Body of pancreas (tissue), 4 donors: ENCODE results near the gene ZNF236. TPM values are rescaled to one million over a fixed set of nuclear protein-coding genes. Genes with fewer than 3 reads are reported as not detected.

Source experiments
- ATAC-seq: fragments of 150-250 bp; one replicate; pipeline ENCODE4 v1.9.1; 2016
- DNase-seq, 4 donors: peaks; one replicate each; pipeline ENCODE4 v3.0.0-alpha.2; 2019
- H3K27ac ChIP-seq, 4 donors: fragments of 200-600 bp; sonication (generic); 1 replicate in 3 of 4; 2 replicates in 1 of 4; pipeline versions ENCODE4 v1.5.1 to v1.6.1; 2016 to 2019; ENCODE audit warnings: mild to moderate bottlenecking in 1 of 4, mixed read lengths in 1 of 4, moderate library complexity in 1 of 4
- H3K27me3 ChIP-seq, 2 donors: fragments of 200-600 bp; sonication (generic); one replicate each; pipeline ENCODE4 v1.6.0; 2016; ENCODE audit warnings: mild to moderate bottlenecking in 1 of 2
- H3K36me3 ChIP-seq, 2 donors: fragments of 200-600 bp; sonication (generic); replicated peaks in 1 of 2; 2 replicates each; pipeline ENCODE4 v1.5.1; 2016; ENCODE audit warnings: low read depth in 2 of 2; ENCODE audit not compliant: insufficient read depth in 1 of 2
- H3K4me1 ChIP-seq: fragments of 200-600 bp; sonication (generic); one replicate; pipeline ENCODE4 v1.6.0; 2016
- H3K4me3 ChIP-seq, 2 donors: fragments of 200-600 bp; sonication (generic); 1 replicate in 1 of 2; 2 replicates in 1 of 2; pipeline ENCODE4 v1.5.1; 2016 to 2019
- H3K9me3 ChIP-seq, 3 donors: fragments of 200-600 bp; sonication (generic); 1 replicate in 2 of 3; 2 replicates in 1 of 3; pipeline ENCODE4 v1.5.1; 2016
- CTCF ChIP-seq, 7 experiments: fragments of 450-650 bp in 4 of 7; fragments of 200-600 bp in 3 of 7; sonication (generic) in 3 of 7; IDR thresholded peaks; one replicate each; pipeline ENCODE4 v1.5.1; 2016 to 2019; ENCODE audit warnings: antibody characterized with exemption in 7 of 7
- POLR2A ChIP-seq, 3 donors: fragments of 450-650 bp; IDR thresholded peaks; one replicate each; pipeline ENCODE4 v1.6.1; 2016; ENCODE audit warnings: antibody characterized with exemption in 3 of 3, mild to moderate bottlenecking in 2 of 3
- WGBS, 2 donors: methylation state at CpG; one replicate each; pipeline ENCODE4 v1.1.5; 2017; 5-methylcytosine and 5-hydroxymethylcytosine counted together
- intact Hi-C: fragments of 100-400 bp; cut with DNase I; formaldehyde crosslinking; loops from one replicate; pipeline ENCODE4 v1.15.1; 2023
- total RNA-seq, 2 donors: library from RNA; depleted of rRNA; stranded (reverse); fragments of >200 nt; gene quantifications; one replicate each; pipeline ENCODE4 v1.1.0, GENCODE V29; 2016

The ZNF236 gene
- total RNA-seq, 2 donors from 2014 or later = 9.6 to 22.7 TPM

- Histone ChIP-seq H3K27ac (no peak overlapping the region), H3K36me3 (no peaks in the 10 kb centered on the region), H3K4me1 (peaks cover 20% of the 10 kb centered on the region), H3K9me3 (no peaks in the 10 kb centered on the region), H3K27me3 (no peaks in the 10 kb centered on the region), H3K4me3 (no peak overlapping the region)
- DNase-seq (no peak), ATAC-seq (no peak)
- 55 to 56% methylated on average over 11 of the region's 11 CpGs for WGBS, 2 donors
- no peak for TF ChIP-seq POLR2A (IDR thresholded peaks at IDR 0.05)
- no peak for TF ChIP-seq CTCF (IDR thresholded peaks at IDR 0.05)
- intact Hi-C loops = no loop called here
Observed at GRCh38 chr18:76977684-76978232, 155.4 kb downstream of the ZNF236 start.

- 93 to 96% methylated on average over 14 of the region's 14 CpGs for WGBS, 2 donors
- DNase-seq = no peak
- peaks cover 27% of the 10 kb centered on the region for H3K4me1 ChIP-seq
- H3K27ac ChIP-seq = no peak overlapping the region
- intact Hi-C loops = no loop called here
- no peak overlapping the region for H3K4me3 ChIP-seq
- no peaks in the 10 kb centered on the region for H3K9me3 ChIP-seq
- ATAC-seq = no peak
- TF ChIP-seq CTCF (IDR thresholded peaks at IDR 0.05) (no peak), POLR2A (IDR thresholded peaks at IDR 0.05) (no peak)
- H3K27me3 ChIP-seq = no peaks in the 10 kb centered on the region
- no peaks in the 10 kb centered on the region for H3K36me3 ChIP-seq
Observed at GRCh38 chr18:76978616-76979015, 156.3 kb downstream of the ZNF236 start.

- ATAC-seq (no peak), DNase-seq (no peak)
- 92 to 94% methylated on average over 29 to 31 of the region's 31 CpGs for WGBS, 2 donors
- TF ChIP-seq CTCF (IDR thresholded peaks at IDR 0.05) (no peak), POLR2A (IDR thresholded peaks at IDR 0.05) (no peak)
- H3K4me3 ChIP-seq = no peak overlapping the region
- H3K36me3 ChIP-seq = no peaks in the 10 kb centered on the region
- no peaks in the 10 kb centered on the region for H3K9me3 ChIP-seq
- intact Hi-C loops = no loop called here
- no peaks in the 10 kb centered on the region for H3K27me3 ChIP-seq
- peaks cover 27% of the 10 kb centered on the region for H3K4me1 ChIP-seq
- no peak overlapping the region for H3K27ac ChIP-seq
Observed at GRCh38 chr18:76979111-76979751, 156.9 kb downstream of the ZNF236 start.

GRCh38 chr18:76979906-76980305 lies 157.5 kb downstream of the ZNF236 start:
- DNase-seq = no peak
- intact Hi-C loops = loop anchor here (10.0 kb wide), 1 partner anchor 95 kb away; no protein-coding TSS in a partner anchor
- Histone ChIP-seq H3K36me3 (no peaks in the 10 kb centered on the region), H3K9me3 (no peaks in the 10 kb centered on the region), H3K27me3 (no peaks in the 10 kb centered on the region), H3K4me3 (no peak overlapping the region), H3K27ac (no peak overlapping the region), H3K4me1 (peaks cover 27% of the 10 kb centered on the region)
- TF ChIP-seq POLR2A (IDR thresholded peaks at IDR 0.05) (no peak), CTCF (IDR thresholded peaks at IDR 0.05) (no peak)
- no peak for ATAC-seq
- WGBS, 2 donors = 83 to 84% methylated on average over 17 of the region's 17 CpGs
